ENCODE measurements around the gene BORCS5. TPM values are rescaled to one million over a fixed set of nuclear protein-coding genes. Genes with fewer than 3 reads are reported as not detected.

The BORCS5 gene
- total and polyA plus RNA-seq, 2 donors (not counting 1 experiment from before 2014, with no cell fraction given): 11.9 to 46.2 TPM

- peaks cover 2 to 3% of the 10 kb centered on the region in 2 experiments for H3K36me3 ChIP-seq (replicated peaks in 1 of 2; ENCODE audit: control extremely low read depth in 1 of 2, control insufficient read depth in 1 of 2, extremely low read depth in 1 of 2, insufficient read depth in 2 of 2, low read length in 1 of 2)
- no peak overlapping the region for H3K4me2 ChIP-seq (replicated peaks; ENCODE audit: low read depth, low read length, poor library complexity, severe bottlenecking)
- H3K9ac ChIP-seq (ENCODE audit: low read length): no peak overlapping the region
- DNase-seq (no peak), ATAC-seq (ENCODE audit: low read depth) (no peak)
- intact Hi-C loops (cut with micrococcal nuclease): no loop called here
- Mint-ChIP-seq H3K4me1 (peaks cover 4% of the 10 kb centered on the region), H3K4me3 (no peak overlapping the region), H3K27me3 (no peaks in the 10 kb centered on the region), H3K27ac (no peak overlapping the region), H3K9me3 (ENCODE audit: insufficient read depth) (peaks cover 2% of the 10 kb centered on the region)
- ChIA-PET POLR2A (no interaction called here), CTCF (interaction anchor here (1.4 kb wide), 1 partner anchor 165 kb away, joined by 3 read pairs; no protein-coding TSS in a partner anchor)
- no peaks in the 10 kb centered on the region for H3K27me3 ChIP-seq (replicated peaks in 1 of 4; ENCODE audit: control extremely low read depth in 1 of 4, control insufficient read depth in 3 of 4, insufficient read depth in 4 of 4, low read length in 3 of 4)
- H3K4me1 ChIP-seq (ENCODE audit: control insufficient read depth in 2 of 2, insufficient read depth in 2 of 2, low read length in 2 of 2): no peaks in the 10 kb centered on the region
- H4K20me1 ChIP-seq (ENCODE audit: control insufficient read depth, insufficient read depth, low read length, poor library complexity, severe bottlenecking): no peaks in the 10 kb centered on the region
- H3K9me3 ChIP-seq (ENCODE audit: control extremely low read depth in 1 of 3, control insufficient read depth in 2 of 3, insufficient read depth in 1 of 3, low read length in 2 of 3): no peaks in the 10 kb centered on the region
- peaks cover 9% of the 10 kb centered on the region for H3K79me2 ChIP-seq (ENCODE audit: control insufficient read depth, insufficient read depth, low read length)
- H3K27ac ChIP-seq (ENCODE audit: low read length in 2 of 2): no peak overlapping the region
- TF ChIP-seq CTCF (IDR thresholded peaks at IDR 0.05) (no peak), EZH2 (IDR thresholded peaks at IDR 0.05; ENCODE audit: borderline replicate concordance, insufficient read depth, low read depth, low read length, poor library complexity, severe bottlenecking) (no peak)
- WGBS (ENCODE audit: insufficient coverage): 100% methylated on average over 1 of the region's 4 CpGs
- no peak overlapping the region for H2AFZ ChIP-seq (ENCODE audit: insufficient read depth, low read depth, low read length, poor library complexity, severe bottlenecking)
- H3K4me3 ChIP-seq (ENCODE audit: control extremely low read depth in 1 of 5, extremely low read depth in 1 of 5, insufficient read depth in 1 of 5, low read depth in 2 of 5, low read length in 4 of 5): no peak overlapping the region
Observed at GRCh38 chr12:12399776-12400305, 43.0 kb downstream of the BORCS5 start.

- no peak overlapping the region for H3K9ac ChIP-seq (ENCODE audit: low read length)
- no peak overlapping the region for H3K4me3 ChIP-seq (ENCODE audit: control extremely low read depth in 1 of 5, extremely low read depth in 1 of 5, insufficient read depth in 1 of 5, low read depth in 2 of 5, low read length in 4 of 5)
- DNase-seq (no peak), ATAC-seq (ENCODE audit: low read depth) (no peak)
- H3K4me3 Mint-ChIP-seq: no peak overlapping the region
- H3K36me3 ChIP-seq (replicated peaks in 1 of 2; ENCODE audit: control extremely low read depth in 1 of 2, control insufficient read depth in 1 of 2, extremely low read depth in 1 of 2, insufficient read depth in 2 of 2, low read length in 1 of 2): no peaks in the 10 kb centered on the region
- H3K27me3 Mint-ChIP-seq: no peaks in the 10 kb centered on the region
- CTCF ChIA-PET: no interaction called here
- no CpG with 5 or more reads among the region's 3 CpGs for WGBS (ENCODE audit: insufficient coverage)
- H3K9me3 Mint-ChIP-seq (ENCODE audit: insufficient read depth): peaks cover 2% of the 10 kb centered on the region
- peaks cover under 1% of the 10 kb centered on the region for H3K79me2 ChIP-seq (ENCODE audit: control insufficient read depth, insufficient read depth, low read length)
- intact Hi-C loops (cut with micrococcal nuclease): no loop called here
- H3K4me1 ChIP-seq (ENCODE audit: control insufficient read depth in 2 of 2, insufficient read depth in 2 of 2, low read length in 2 of 2): no peaks in the 10 kb centered on the region
- H3K4me2 ChIP-seq (replicated peaks; ENCODE audit: low read depth, low read length, poor library complexity, severe bottlenecking): no peak overlapping the region
- no peaks in the 10 kb centered on the region for H4K20me1 ChIP-seq (ENCODE audit: control insufficient read depth, insufficient read depth, low read length, poor library complexity, severe bottlenecking)
- no peak overlapping the region for H2AFZ ChIP-seq (ENCODE audit: insufficient read depth, low read depth, low read length, poor library complexity, severe bottlenecking)
- TF ChIP-seq EZH2 (IDR thresholded peaks at IDR 0.05; ENCODE audit: borderline replicate concordance, insufficient read depth, low read depth, low read length, poor library complexity, severe bottlenecking) (no peak), CTCF (IDR thresholded peaks at IDR 0.05) (no peak)
- H3K27ac Mint-ChIP-seq: no peak overlapping the region
- no peaks in the 10 kb centered on the region for H3K27me3 ChIP-seq (replicated peaks in 1 of 4; ENCODE audit: control extremely low read depth in 1 of 4, control insufficient read depth in 3 of 4, insufficient read depth in 4 of 4, low read length in 3 of 4)
- POLR2A ChIA-PET: no interaction called here
- H3K27ac ChIP-seq (ENCODE audit: low read length in 2 of 2): no peak overlapping the region
- no peaks in the 10 kb centered on the region for H3K9me3 ChIP-seq (ENCODE audit: control extremely low read depth in 1 of 3, control insufficient read depth in 2 of 3, insufficient read depth in 1 of 3, low read length in 2 of 3)
- peaks cover 4% of the 10 kb centered on the region for H3K4me1 Mint-ChIP-seq
Observed at GRCh38 chr12:12400793-12401192, 43.9 kb downstream of the BORCS5 start.
